ENCODE data around the gene RARA.

DNA sequence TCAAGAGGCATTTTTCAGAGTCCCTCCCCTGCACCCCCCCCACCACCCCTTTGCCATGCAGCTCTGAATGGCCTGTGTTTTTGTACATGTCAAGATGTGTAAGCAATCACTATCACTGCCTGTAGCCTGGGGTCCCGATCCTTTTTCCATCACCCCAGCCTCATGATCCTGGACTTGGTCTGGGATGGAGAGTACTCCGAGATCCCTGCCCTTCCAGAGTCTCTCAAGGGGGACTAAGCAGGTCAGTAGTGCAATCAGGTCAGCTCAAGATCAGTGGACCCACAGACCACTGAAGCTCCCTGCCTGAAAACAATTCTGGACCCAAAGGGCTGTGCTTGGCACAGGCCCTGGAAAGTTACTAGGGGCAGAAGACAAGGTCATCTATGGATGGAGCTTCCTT is 63.1 kb downstream of the RARA start:
- TF ChIP-seq GATA2 (IDR thresholded peaks at IDR 0.05; ENCODE audit: low read depth, low read length) (no peak), GATA3 (IDR thresholded peaks at IDR 0.05; ENCODE audit: low read depth, low read length) (no peak)

Measured in SH-SY5Y (cell line).